Esophagus muscularis mucosa (tissue), 4 donors: ENCODE measurements around the gene CSNK1D.

Source experiments
- EP300 ChIP-seq: sonication (generic); formaldehyde crosslinking; IDR thresholded peaks from one replicate; pipeline ENCODE4 v1.6.1; 2017; ENCODE audit warnings: antibody characterized with exemption
- POLR2A ChIP-seq: fragments of 450-650 bp; IDR thresholded peaks from one replicate; pipeline ENCODE4 v1.6.1; 2017; ENCODE audit warnings: antibody characterized with exemption, moderate library complexity, mild to moderate bottlenecking, low read depth
- POLR2AphosphoS5 ChIP-seq, 2 donors: sonication (generic); formaldehyde crosslinking; IDR thresholded peaks; one replicate each; pipeline ENCODE4 v1.6.1; 2017; ENCODE audit warnings: antibody characterized with exemption in 2 of 2
- TF ChIP-seq, protein P1 (sequence below), 3 experiments: fragments of 200-600 bp in 2 of 3; fragments of 450-650 bp in 1 of 3; sonication (generic) in 2 of 3; IDR thresholded peaks; one replicate each; pipeline ENCODE4 v1.5.1; 2017 to 2019; ENCODE audit warnings: antibody characterized with exemption in 3 of 3, mild to moderate bottlenecking in 2 of 3, moderate library complexity in 1 of 3

DNA sequence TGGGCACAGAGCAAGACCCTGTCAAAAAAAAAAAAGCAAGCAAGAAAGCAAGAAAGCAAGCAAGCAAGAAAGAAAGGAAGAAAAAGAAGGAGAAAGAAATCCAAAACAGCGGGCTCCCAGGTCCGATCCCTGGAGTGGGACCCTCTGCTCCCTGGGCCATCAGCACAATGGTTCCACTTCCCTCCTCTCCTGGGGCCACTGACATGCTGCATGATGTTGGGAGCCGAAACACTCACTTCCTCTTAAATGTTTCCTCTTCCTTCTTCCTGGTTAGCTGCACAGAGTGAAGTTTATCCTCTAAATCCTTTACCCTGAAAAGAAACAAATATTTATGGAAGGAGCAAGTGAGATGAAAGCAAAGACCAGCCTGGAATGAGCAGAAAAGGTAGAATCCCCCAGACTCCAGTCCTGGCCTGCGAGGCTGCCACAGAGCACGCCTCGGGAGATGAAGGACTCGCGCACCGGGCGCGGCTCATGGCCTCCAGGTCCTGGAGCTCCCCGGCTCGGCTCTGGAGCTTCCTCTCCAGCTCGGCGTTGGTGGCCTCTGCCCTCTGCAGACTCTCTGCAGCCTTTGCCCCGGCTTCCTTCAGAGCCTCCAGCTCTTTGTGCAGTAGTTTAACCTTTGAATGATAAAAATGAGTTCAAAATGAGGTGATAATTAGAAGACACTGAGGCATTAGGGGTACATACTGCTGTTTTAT, 79.8 kb downstream of the CSNK1D start:
- TF ChIP-seq, protein P1, sequence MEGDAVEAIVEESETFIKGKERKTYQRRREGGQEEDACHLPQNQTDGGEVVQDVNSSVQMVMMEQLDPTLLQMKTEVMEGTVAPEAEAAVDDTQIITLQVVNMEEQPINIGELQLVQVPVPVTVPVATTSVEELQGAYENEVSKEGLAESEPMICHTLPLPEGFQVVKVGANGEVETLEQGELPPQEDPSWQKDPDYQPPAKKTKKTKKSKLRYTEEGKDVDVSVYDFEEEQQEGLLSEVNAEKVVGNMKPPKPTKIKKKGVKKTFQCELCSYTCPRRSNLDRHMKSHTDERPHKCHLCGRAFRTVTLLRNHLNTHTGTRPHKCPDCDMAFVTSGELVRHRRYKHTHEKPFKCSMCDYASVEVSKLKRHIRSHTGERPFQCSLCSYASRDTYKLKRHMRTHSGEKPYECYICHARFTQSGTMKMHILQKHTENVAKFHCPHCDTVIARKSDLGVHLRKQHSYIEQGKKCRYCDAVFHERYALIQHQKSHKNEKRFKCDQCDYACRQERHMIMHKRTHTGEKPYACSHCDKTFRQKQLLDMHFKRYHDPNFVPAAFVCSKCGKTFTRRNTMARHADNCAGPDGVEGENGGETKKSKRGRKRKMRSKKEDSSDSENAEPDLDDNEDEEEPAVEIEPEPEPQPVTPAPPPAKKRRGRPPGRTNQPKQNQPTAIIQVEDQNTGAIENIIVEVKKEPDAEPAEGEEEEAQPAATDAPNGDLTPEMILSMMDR (IDR thresholded peaks at IDR 0.05), result no peak
- TF ChIP-seq POLR2AphosphoS5 (IDR thresholded peaks at IDR 0.05) (no peak), POLR2A (no peak), EP300 (no peak)
